ENCODE measurements around the gene ACBD6.

Gene ACBD6

DNA sequence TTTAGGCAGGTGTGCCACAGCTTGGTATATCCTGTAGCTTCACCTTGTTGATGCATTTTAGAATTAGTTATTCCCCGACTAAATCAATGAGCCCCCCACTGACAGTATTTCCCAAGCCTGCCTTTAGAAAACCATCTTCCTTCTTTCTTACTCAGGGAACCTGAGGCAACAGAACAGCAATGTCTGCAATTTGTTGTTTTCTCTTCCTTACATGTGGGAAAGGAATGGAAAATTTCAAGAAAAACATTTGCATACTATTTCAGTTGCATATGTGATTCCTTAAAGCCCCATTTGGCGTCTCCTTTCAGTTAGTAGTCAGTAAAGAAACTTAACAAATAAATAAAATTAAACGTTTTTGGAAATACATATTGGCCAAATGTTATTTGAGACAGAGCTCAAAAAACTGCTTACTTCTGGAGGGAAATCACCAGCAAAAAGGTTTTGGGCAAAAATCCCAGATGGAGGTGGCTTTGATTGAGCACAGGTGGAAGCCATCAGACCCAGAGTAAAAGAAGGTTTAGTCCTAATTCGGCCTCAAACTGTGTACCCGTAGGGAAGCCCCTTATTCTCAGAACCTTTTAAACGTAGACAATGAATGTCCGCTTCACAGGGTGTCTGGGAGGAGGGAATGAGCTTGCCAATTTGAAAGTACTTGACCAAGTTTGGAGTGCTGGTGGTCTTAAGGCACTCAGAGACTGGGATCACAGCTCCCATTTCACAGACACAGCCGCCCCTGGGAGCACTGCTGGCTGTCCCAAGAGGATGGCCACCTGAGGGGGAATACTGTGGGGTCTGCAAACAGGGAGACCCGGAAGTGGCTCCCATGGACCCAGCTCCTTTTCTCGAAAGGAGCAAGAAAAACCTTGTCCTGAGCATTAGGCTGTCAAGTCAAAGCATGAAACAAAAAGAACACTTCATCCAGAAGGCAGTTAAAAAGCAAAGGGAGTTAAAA lies 263.0 kb downstream of the ACBD6 start:
- DNase-seq (ENCODE audit: low spot score), result no peak

DNA sequence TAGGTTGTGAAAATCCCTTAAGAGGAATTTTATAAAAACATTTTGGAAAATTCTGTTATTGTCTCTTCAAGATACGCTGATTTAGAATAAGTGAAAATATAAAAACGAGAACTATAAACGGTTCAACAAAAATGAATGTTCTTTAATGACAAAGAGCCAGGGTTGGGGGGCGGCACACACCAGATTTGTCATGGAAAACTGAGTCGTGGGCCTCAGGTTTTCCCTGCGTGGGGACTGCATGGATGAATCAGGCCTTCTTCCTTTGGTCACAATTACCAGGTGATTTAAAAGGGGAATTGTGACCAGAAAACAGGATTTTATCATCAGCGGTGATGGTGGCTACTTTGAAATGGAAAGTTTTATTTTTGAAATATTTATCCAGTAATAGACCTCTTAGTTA lies 263.7 kb downstream of the ACBD6 start:
- no peak for DNase-seq (ENCODE audit: low spot score)

Data from SW480 (cell line).